GM13977 (cell line): Measurements from ENCODE around the gene DPF3.

Source experiments
- DNase-seq: peaks from one replicate; pipeline ENCODE4 v3.0.0; 2012; ENCODE audit warnings: low spot score
- CTCF ChIP-seq: IDR thresholded peaks from 2 replicates; pipeline ENCODE4 v1.5.1; 2012; ENCODE audit warnings: mild to moderate bottlenecking, control low read depth; ENCODE audit not compliant: insufficient read depth; ENCODE audit errors: extremely low read depth, missing control alignments
- in situ Hi-C: fragments of 300-500 bp; cut with MboI; formaldehyde crosslinking; loops from one replicate; pipeline ENCODE4 v1.12.0; 2022; ENCODE audit warnings: low sequenced_read_pairs, low pct_unique_long_range_greater_than_20kb, mixed read lengths, inconsistent platforms; ENCODE audit not compliant: unreplicated experiment

DPF3 gene

DNA sequence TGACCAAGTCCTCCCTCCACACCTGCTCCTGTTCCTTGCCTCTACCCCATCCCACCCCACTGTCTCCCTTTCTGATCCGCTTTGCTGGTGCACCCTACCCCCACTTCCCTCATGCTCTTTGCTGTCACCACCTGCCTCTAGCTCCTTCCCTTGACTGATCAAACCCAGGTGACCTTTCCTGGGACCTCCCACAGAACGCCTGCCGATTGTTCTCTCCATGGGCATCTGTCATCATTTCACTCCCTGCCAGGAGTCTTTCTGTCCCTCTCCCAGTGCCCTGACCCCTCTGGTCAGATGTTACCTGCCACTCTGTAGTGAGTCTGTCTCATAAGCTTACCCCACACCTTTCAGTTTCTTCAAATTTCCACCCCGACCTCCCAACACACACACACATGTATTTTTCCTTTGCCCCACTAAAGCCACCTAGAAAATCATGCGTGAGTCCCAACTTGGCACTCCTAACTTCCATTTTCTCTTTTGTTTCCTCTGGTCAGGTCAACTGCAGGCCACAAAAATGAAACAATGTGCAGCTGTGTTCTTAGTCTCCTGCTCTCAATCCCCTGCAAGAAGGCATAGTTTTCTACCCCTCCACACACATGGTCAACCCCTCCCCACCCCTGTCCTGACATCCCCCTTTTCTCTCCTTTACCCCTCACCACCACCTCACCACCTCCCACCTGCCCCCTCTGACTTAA lies 229.8 kb downstream of the DPF3 start:
- no peak for TF ChIP-seq CTCF
- no peak for DNase-seq
- in situ Hi-C loops: no loop called here

DNA sequence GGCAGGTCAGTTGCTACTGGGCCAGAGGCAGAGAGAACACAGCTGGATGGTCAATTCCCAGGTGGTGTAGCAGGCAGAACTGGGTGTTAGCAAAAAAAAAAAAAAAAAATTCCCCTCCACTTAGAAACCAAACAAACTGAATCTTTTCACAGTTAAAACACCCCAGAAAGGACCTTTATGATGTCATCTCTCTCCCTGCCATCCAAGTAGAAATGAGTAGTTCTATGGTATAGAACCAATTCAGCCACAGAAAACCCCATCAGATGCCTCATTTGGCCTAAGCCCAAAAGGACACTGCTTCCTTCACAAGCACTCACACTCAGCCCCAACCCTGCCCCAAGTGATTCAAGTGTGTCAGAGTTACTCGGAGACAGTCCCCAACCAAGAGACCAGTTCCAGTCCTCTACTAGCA lies 230.8 kb downstream of the DPF3 start:
- in situ Hi-C loops: no loop called here
- no peak for DNase-seq
- TF ChIP-seq CTCF: no peak

- no peak for DNase-seq
- in situ Hi-C loops: no loop called here
- no peak for TF ChIP-seq CTCF
These were observed 231.7 kb downstream of the DPF3 start for GRCh38 chr14:72662214-72662613.

DNA sequence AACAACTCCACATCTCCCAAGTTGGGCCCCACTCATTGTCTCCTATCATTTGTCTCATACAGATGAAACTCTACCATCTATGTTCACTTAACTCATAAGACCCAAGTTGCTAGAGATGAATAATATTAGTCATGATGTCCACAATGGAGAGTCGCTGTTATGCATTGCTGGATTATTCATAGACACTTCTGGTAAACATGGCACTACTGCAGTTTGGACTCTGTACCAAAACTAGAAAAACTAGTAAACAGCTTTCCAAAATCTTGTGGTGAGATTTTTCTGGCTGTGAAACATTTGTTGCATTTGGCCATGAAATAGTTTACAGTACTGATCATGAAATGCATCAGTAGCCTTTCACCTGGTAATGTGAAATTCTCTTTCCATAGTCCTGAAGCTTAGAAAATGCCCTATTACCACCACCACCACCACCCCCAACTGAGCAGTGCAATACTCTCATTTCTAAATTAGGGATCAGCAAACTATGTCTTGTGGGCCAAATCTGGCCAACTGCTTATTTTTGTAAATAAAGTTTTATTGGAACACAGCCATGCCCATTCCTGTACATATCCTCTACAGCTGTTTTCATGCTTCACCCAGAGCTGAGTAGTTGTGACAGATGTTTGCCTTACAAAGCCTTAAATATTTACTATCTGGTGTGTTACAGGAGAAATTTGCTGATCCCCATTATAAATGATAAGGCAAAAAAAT lies 236.5 kb downstream of the DPF3 start:
- TF ChIP-seq CTCF: no peak
- in situ Hi-C loops: no loop called here
- no peak for DNase-seq

GRCh38 chr14:72653026-72653425 lies 240.9 kb downstream of the DPF3 start:
- TF ChIP-seq CTCF: no peak
- no peak for DNase-seq
- in situ Hi-C loops: no loop called here

GRCh38 chr14:72652179-72652578 lies 241.7 kb downstream of the DPF3 start:
- no peak for DNase-seq
- in situ Hi-C loops: no loop called here
- TF ChIP-seq CTCF: no peak
